Ammon's horn (tissue), 1 donor: ENCODE results near the gene MYB.

ENCODE experiments used
- DNase-seq: peaks from one replicate; pipeline ENCODE4 v3.0.0-alpha.2; 2016; ENCODE audit warnings: low spot score

Gene MYB

GRCh38 chr6:135251498-135252441 is 70.7 kb downstream of the MYB start:
- DNase-seq: no peak

DNA sequence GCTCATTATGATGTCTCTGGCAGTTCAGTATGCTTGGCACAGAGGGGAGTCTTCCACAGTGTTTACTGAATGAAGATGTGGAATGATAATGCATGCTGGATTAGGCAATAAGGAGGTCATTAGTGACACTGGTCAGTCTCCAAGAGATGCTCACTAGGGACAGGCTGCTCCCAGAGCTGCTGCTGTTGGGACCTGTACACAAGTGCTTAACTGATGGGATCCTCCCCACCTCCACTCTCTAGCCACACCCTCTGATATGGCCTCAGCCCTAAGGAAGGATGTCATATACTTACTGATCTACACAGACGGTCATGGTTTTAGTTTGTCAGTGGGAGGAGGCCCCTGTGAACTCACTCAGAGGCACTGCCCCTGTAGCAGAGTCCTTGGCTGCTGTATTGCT is 73.4 kb downstream of the MYB start:
- no peak for DNase-seq

GRCh38 chr6:135256866-135257265 is 75.8 kb downstream of the MYB start:
- DNase-seq: no peak

- DNase-seq: no peak
Observed at GRCh38 chr6:135257631-135258405, 76.7 kb downstream of the MYB start.

DNA sequence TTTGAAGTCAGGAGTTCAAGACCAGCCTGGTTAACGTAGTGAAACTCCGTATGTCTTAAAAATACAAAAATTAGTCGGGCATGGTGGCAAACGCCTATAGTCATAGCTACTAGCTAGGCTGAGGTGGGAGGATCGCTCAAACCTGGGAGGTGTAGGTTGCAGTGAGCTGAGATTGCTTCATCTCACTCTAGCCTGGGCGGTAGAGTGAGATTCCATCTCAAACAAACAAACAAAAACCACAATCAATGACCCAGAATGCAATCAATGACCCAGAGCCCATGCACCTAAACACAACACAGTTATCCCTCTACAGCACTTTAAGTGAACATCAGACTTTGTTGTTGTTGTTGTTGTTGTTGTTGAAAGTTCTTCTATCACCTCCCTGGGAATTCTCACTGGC is 77.9 kb downstream of the MYB start:
- no peak for DNase-seq

- DNase-seq: no peak
Observed at GRCh38 chr6:135260612-135261011, 79.5 kb downstream of the MYB start.

- DNase-seq: no peak
Observed at GRCh38 chr6:135261872-135262725, 81.0 kb downstream of the MYB start.

- DNase-seq: no peak
Observed at GRCh38 chr6:135265278-135265677, 84.2 kb downstream of the MYB start.

DNA sequence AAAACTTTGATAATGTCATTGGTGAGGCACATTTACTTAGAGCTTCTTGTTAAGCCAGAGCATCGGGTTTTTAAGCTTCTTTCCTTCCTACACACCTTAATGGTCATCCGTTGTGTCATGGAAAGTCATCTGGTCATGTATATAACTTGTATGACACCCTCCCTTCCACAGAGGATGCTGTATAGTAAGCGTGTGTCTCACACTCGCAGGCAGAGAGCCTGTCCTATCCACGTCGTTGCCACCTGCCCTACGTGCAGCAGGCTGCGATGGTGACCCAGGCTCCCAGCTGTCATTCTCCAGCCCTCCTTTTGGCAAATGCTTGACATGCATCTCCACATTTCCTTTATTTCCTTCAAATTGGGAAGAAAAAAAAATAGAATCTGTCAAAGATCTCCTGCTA is 85.6 kb downstream of the MYB start:
- no peak for DNase-seq

DNA sequence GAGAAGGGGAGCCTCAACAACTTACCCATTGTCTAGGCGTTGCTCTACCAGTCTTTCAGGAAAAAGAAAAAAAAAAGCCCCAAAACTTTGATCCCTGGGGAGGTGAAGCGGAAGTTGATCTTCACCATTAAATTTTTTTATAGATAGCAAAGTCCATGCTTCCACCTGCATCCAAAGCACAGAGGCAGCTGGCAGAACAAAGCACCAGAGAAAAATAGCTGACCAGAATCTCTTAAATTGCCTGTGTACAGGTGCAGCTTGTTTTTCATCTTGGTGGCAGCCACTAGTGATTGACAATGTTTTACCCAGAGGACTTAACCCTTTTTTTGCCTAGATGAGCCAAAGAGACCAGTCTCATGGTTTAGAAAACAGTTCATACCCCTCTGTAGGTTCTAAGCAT is 86.0 kb downstream of the MYB start:
- DNase-seq: no peak

DNA sequence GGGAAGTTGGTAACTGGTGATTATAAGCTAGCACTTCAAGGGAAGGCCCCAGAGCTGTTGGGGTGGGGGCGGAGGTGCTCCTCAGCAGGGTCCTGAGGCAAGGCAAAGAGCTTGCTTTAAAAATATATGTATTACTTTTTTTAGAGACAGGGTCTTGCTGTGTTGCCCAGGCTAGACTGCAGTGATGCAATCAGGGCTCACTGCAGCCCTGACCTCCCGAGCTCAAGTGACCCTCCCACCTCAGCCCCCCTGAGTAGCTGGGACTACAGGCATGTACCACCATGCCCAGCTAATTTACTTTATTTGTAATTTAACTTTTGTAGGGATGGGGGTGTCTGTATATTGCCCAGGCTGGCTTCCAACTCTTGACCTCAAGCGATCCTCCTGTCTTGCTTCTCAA is 87.2 kb downstream of the MYB start:
- no peak for DNase-seq

- no peak for DNase-seq
Observed at GRCh38 chr6:135268740-135269139, 87.6 kb downstream of the MYB start.
